Lower lobe of right lung (tissue), 2 donors: Measurements from ENCODE around the gene MKNK2. TPM values are rescaled to one million over a fixed set of nuclear protein-coding genes. Genes with fewer than 3 reads are reported as not detected.

ENCODE experiments used
- ATAC-seq, 2 donors: fragments of 200-7000 bp; cut with Tn5 transposase; one replicate each; pipeline ENCODE4 v1.9.1; 2020 to 2022; ENCODE audit warnings: mild to moderate bottlenecking in 2 of 2, moderate library complexity in 2 of 2
- DNase-seq: peaks from one replicate; pipeline ENCODE4 v3.0.0-alpha.2; 2020
- H3K27ac ChIP-seq: fragments of 200-600 bp; one replicate; pipeline ENCODE4 v1.8.0; 2022
- H3K27me3 ChIP-seq: fragments of 200-600 bp; one replicate; pipeline ENCODE4 v1.8.0; 2022; ENCODE audit warnings: low read depth
- H3K36me3 ChIP-seq: fragments of 200-600 bp; one replicate; pipeline ENCODE4 v1.8.0; 2022; ENCODE audit warnings: mild to moderate bottlenecking
- H3K4me1 ChIP-seq: fragments of 200-600 bp; one replicate; pipeline ENCODE4 v1.8.0; 2022
- H3K4me3 ChIP-seq: fragments of 200-600 bp; one replicate; pipeline ENCODE4 v1.8.0; 2022; ENCODE audit warnings: mild to moderate bottlenecking
- H3K9me3 ChIP-seq: fragments of 200-600 bp; one replicate; pipeline ENCODE4 v1.8.0; 2022
- intact Hi-C: fragments of 100-400 bp; cut with DNase I; formaldehyde crosslinking; loops from one replicate; pipeline ENCODE4 v1.11.0; 2022
- total RNA-seq: library from RNA; stranded (reverse); fragmentation: NEBNext Ultra II Directional; extraction: Animal tissue kit (Norgen Biotek cat#: 25700); gene quantifications from one replicate; pipeline ENCODE4 v1.2.1, GENCODE V29; 2021
- TF ChIP-seq, protein P1 (sequence below): fragments of 200-600 bp; IDR thresholded peaks from one replicate; pipeline ENCODE4 v1.8.0; 2022; ENCODE audit warnings: antibody characterized with exemption, mild to moderate bottlenecking
- donor health status: DM: no; HTN: yes; CAD: no; lungs with severe emphysema.

MKNK2 gene
- total RNA-seq, 1 donor from 2014 or later = 268 TPM

DNA sequence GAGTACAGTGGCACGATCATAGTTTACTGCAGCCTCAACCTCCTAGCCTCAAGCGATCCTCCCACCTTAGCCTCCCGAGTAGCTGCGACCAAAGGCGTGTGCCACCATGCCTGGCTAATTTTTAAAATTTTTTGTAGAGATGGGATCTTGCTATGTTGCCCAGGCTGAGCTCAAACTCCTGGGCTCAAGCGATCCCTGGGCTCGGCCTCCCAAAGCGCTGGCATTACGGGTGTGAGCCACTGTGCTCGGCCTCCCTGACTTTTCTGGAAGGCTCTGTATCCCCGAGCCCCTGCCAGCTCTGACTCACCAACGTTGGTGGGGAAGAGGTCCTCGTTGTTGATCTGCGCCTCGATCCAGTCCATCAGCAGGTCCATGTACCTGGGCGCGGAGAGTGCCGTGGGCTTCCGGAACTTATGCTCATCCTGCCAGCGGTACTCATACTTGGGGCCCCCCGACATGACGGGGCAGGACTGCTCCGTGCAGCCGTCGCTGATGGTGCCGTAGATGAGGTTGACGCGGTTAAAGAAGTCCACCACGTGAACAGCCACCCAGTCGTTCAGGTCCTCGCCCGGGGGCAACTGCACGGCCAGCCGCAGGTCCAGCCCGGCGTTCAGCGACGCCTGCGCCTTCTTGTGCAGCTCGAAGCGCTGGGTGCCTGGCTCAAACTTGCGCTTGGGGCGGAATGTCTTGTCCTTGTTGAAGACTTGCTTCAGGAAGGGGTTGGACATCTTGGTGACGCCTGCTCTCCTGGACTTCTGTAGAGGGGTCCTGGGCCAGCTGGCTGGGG lies 27.0 kb upstream of the MKNK2 start:
- intact Hi-C loops = loop anchor here (10.0 kb wide), 1 partner anchor 63 kb away; the partner anchor contains the start of gene BTBD2
- peaks cover 98% of the 10 kb centered on the region for H3K36me3 ChIP-seq
- ATAC-seq (no peak), DNase-seq (no peak)
- no peak overlapping the region for H3K27ac ChIP-seq
- no peaks in the 10 kb centered on the region for H3K9me3 ChIP-seq
- TF ChIP-seq, protein P1, sequence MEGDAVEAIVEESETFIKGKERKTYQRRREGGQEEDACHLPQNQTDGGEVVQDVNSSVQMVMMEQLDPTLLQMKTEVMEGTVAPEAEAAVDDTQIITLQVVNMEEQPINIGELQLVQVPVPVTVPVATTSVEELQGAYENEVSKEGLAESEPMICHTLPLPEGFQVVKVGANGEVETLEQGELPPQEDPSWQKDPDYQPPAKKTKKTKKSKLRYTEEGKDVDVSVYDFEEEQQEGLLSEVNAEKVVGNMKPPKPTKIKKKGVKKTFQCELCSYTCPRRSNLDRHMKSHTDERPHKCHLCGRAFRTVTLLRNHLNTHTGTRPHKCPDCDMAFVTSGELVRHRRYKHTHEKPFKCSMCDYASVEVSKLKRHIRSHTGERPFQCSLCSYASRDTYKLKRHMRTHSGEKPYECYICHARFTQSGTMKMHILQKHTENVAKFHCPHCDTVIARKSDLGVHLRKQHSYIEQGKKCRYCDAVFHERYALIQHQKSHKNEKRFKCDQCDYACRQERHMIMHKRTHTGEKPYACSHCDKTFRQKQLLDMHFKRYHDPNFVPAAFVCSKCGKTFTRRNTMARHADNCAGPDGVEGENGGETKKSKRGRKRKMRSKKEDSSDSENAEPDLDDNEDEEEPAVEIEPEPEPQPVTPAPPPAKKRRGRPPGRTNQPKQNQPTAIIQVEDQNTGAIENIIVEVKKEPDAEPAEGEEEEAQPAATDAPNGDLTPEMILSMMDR = no peak
- H3K27me3 ChIP-seq = no peaks in the 10 kb centered on the region
- H3K4me3 ChIP-seq = no peak overlapping the region
- H3K4me1 ChIP-seq = peaks cover 32% of the 10 kb centered on the region

DNA sequence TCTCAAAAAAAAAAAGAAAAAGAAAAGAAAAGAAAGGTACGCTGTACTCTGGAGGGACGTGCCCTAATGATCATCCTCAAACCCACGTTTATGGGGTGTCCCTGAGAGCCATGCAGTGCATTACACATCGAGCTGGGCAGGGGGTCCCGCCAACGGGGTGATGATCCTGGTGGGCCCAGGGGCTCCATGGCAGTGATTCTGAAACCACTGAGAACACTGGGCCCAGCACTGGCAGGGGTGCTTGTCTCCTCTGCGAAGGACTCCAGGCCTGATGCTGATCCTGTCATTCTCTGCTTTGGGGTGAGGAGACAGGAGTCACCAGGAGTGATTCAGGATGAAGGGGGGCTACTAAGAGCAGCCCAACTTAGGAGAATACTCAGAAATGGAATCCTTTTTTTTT lies 26.4 kb upstream of the MKNK2 start:
- Histone ChIP-seq H3K36me3 (peaks cover 100% of the 10 kb centered on the region), H3K9me3 (no peaks in the 10 kb centered on the region), H3K4me1 (peaks cover 26% of the 10 kb centered on the region), H3K4me3 (no peak overlapping the region), H3K27ac (no peak overlapping the region), H3K27me3 (no peaks in the 10 kb centered on the region)
- TF ChIP-seq, protein P1 = no peak
- ATAC-seq (no peak), DNase-seq (no peak)
- intact Hi-C loops = loop anchor here (10.0 kb wide), 1 partner anchor 63 kb away; the partner anchor contains the start of gene BTBD2

DNA sequence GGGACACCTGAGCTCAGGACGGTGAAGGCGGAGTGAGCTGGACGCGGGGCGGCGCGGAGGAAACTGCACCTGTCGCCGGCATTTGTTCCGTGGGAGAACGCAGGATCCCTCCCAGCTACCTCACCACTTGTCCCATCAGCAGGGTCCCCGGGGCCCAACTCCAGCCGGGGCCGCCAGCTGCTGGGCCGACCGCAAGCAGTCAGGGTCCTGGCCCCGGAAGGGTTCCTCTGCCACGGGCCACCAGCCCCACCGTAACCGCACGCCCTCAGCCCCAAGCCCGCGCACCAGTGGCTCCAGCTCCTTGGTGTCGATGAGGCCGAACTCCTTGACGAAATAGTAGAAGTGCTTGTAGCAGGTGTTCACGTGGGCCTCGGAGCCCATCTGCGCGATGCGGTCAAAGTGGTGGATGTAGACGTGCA lies 25.5 kb upstream of the MKNK2 start:
- Histone ChIP-seq H3K9me3 (no peaks in the 10 kb centered on the region), H3K27me3 (no peaks in the 10 kb centered on the region), H3K36me3 (peaks cover 100% of the 10 kb centered on the region), H3K4me3 (no peak overlapping the region), H3K27ac (no peak overlapping the region), H3K4me1 (peaks cover 17% of the 10 kb centered on the region)
- no peak for ATAC-seq
- TF ChIP-seq, protein P1 = no peak
- no peak for DNase-seq
- intact Hi-C loops = loop anchor here (10.0 kb wide), 1 partner anchor 62 kb away; the partner anchor contains the start of gene BTBD2

DNA sequence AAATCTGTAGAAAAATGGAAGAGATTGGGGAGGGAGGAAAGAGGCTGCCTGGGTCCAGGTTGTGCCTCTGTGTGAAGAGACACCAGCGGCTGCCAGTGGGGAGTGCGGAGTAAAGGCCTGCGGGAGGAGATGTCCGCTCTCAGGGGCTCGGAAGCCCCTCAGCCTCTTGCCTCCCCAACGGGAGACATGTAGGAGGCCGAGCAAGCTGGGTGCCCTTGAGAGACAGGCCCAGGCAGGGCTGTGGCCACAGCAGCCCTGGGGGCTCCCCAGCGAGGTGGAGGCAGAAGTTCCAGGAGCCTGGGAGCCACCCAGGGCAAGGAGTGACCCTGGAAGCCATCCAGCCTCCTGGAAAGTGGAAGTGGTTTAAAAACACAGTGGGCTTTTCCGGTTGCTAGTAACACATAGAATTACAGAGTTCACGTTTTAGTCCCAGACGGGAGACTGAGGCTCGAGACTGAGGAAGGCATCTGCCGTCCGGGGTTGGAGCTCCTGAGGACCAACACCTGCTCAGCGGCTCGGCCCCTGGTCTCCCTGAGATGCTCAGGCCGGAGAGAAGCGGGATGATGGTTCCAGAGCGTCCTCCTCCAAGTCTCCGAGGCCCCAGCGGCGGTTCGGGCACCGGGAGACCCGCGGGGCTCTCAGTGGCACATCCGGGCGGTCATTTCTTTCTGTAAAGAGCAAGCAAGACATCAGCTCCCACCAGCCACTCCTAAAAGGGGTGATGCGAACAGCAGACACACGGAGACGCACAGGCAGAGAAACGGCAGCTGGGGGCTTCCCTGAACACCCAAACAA lies 21.9 kb upstream of the MKNK2 start:
- no peak for DNase-seq
- H3K36me3 ChIP-seq = peaks cover 72% of the 10 kb centered on the region
- intact Hi-C loops = loop anchor here (10.0 kb wide), 1 partner anchor 58 kb away; the partner anchor contains the start of gene BTBD2
- no peak overlapping the region for H3K4me3 ChIP-seq
- H3K27ac ChIP-seq = no peak overlapping the region
- ATAC-seq = no peak
- H3K27me3 ChIP-seq = no peaks in the 10 kb centered on the region
- peaks cover 20% of the 10 kb centered on the region for H3K4me1 ChIP-seq
- no peaks in the 10 kb centered on the region for H3K9me3 ChIP-seq
- TF ChIP-seq, protein P1 = no peak

DNA sequence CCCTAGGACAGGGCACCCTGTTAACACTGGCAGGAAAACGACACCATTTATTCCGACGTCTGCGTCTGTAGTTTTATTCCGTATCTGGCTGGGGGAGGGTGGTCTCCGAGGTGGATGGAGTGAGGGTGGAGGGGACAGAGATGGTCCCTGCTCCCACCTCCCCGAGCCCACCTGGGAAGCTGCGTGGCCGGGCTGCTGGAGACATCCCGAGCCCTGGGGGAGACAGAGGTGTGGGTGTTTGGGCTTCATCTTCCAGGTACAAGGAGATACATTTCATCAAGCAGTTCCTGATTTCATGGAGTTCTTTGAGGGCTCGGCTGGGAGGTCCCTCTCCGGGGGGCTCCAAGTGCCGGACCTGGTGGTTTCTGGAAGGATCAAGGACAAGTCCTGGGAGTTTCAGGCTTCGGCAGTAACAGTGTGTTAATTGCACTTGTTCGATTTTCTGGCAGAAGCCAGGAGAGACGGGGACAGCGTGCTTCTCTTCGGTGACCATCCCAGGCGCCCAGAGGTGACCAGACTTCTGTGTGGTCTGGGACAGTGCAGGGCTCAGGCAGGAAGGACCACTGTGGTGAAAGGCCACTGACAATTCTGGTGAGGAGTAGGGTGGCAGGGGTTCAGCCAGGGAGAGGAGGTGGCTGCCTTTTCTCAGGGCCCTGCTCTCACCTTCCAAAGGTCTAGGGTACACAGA lies 20.1 kb upstream of the MKNK2 start:
- TF ChIP-seq, protein P1 = no peak

More for the DNA sequence above, 20.1 kb upstream of the MKNK2 start:
- Histone ChIP-seq H3K36me3 (peaks cover 54% of the 10 kb centered on the region), H3K9me3 (no peaks in the 10 kb centered on the region), H3K27ac (no peak overlapping the region), H3K4me3 (no peak overlapping the region), H3K27me3 (no peaks in the 10 kb centered on the region), H3K4me1 (peaks cover 20% of the 10 kb centered on the region)
- DNase-seq = no peak
- intact Hi-C loops = loop anchor here (10.0 kb wide), 1 partner anchor 56 kb away; the partner anchor contains the start of gene BTBD2
- ATAC-seq = no peak
